Neural progenitor cell (in vitro differentiated cells): ENCODE results near the gene HIGD2A. TPM values are rescaled to one million over a fixed set of nuclear protein-coding genes. Genes with fewer than 3 reads are reported as not detected.

Source experiments
- DNase-seq: peaks from one replicate; pipeline ENCODE4 v3.0.0-alpha.2; 2016; ENCODE audit warnings: low spot score
- H2AFZ ChIP-seq: fragments of 200-600 bp; sonication (generic); replicated peaks from 2 replicates; pipeline ENCODE4 v1.6.1; 2016; ENCODE audit warnings: antibody characterized with exemption
- H3F3A ChIP-seq: fragments of 200-600 bp; sonication (generic); 2 replicates; pipeline ENCODE4 v1.6.1; 2016; ENCODE audit warnings: antibody characterized with exemption, low read depth
- H3K27ac ChIP-seq: fragments of 200-600 bp; sonication (generic); 2 replicates; pipeline ENCODE4 v1.5.1; 2016; ENCODE audit warnings: mild to moderate bottlenecking
- H3K27me3 ChIP-seq: fragments of 200-600 bp; sonication (generic); 2 replicates; pipeline ENCODE4 v1.6.1; 2016; ENCODE audit warnings: mild to moderate bottlenecking, moderate library complexity
- H3K36me3 ChIP-seq: fragments of 200-600 bp; sonication (generic); 2 replicates; pipeline ENCODE4 v1.5.1; 2016
- H3K4me1 ChIP-seq: fragments of 200-600 bp; sonication (generic); 2 replicates; pipeline ENCODE4 v1.6.1; 2016; ENCODE audit warnings: mixed run types
- H3K4me2 ChIP-seq: fragments of 200-600 bp; sonication (generic); 2 replicates; pipeline ENCODE4 v1.6.1; 2016
- H3K4me3 ChIP-seq: fragments of 200-600 bp; sonication (generic); 2 replicates; pipeline ENCODE4 v1.5.1; 2016
- H3K79me2 ChIP-seq: fragments of 200-600 bp; sonication (generic); 2 replicates; pipeline ENCODE4 v1.6.1; 2016; ENCODE audit warnings: low read depth
- H3K9ac ChIP-seq: fragments of 200-600 bp; sonication (generic); 2 replicates; pipeline ENCODE4 v1.6.1; 2016
- H3K9me3 ChIP-seq: fragments of 200-600 bp; sonication (generic); 2 replicates; pipeline ENCODE4 v1.5.1; 2016; ENCODE audit warnings: low read depth
- H4K20me1 ChIP-seq: fragments of 200-600 bp; sonication (generic); 2 replicates; pipeline ENCODE4 v1.6.1; 2016; ENCODE audit warnings: low read depth
- H3K27ac Mint-ChIP-seq: 3 replicates; pipeline ENCODE4 v1.8.0; 2021; ENCODE audit warnings: mixed read lengths
- H3K27me3 Mint-ChIP-seq: 2 replicates; pipeline ENCODE4 v1.8.0; 2022; ENCODE audit warnings: low read depth, mild to moderate bottlenecking, inconsistent platforms, moderate library complexity, mixed read lengths; ENCODE audit not compliant: insufficient read depth
- H3K36me3 Mint-ChIP-seq: 3 replicates; pipeline ENCODE4 v1.8.0; 2021; ENCODE audit warnings: mixed read lengths
- H3K4me1 Mint-ChIP-seq: 3 replicates; pipeline ENCODE4 v1.8.0; 2021; ENCODE audit warnings: mixed read lengths
- H3K4me3 Mint-ChIP-seq: 3 replicates; pipeline ENCODE4 v1.8.0; 2021; ENCODE audit warnings: mild to moderate bottlenecking, moderate library complexity, mixed read lengths
- H3K9me3 Mint-ChIP-seq: 3 replicates; pipeline ENCODE4 v1.8.0; 2020; ENCODE audit warnings: mixed read lengths
- CTCF ChIP-seq: fragments of 200-600 bp; sonication (generic); IDR thresholded peaks from 2 replicates; pipeline ENCODE4 v1.5.1; 2017; ENCODE audit warnings: antibody characterized with exemption, mild to moderate bottlenecking
- EZH2 ChIP-seq: fragments of 200-600 bp; sonication (generic); IDR thresholded peaks from 2 replicates; pipeline ENCODE4 v1.6.1; 2017; ENCODE audit warnings: antibody characterized with exemption, mild to moderate bottlenecking, moderate library complexity
- EZH2phosphoT487 ChIP-seq: fragments of 200-600 bp; sonication (generic); IDR thresholded peaks from 2 replicates; pipeline ENCODE4 v1.6.1; 2017; ENCODE audit warnings: antibody characterized with exemption
- total RNA-seq: library from RNA; depleted of rRNA; stranded (reverse); fragments of >200 nt; gene quantifications from 2 replicates; pipeline ENCODE4 v1.2.3, GENCODE V29; 2015; ENCODE audit warnings: low replicate concordance

HIGD2A gene
- total RNA-seq, 1 donor from 2014 or later, result 40.1 TPM

GRCh38 chr5:176371621-176372539, 16.7 kb upstream of the HIGD2A start:
- Histone ChIP-seq H3K27ac (no peak overlapping the region), H3K4me3 (no peak overlapping the region), H3K4me1 (no peaks in the 10 kb centered on the region), H3K9ac (no peak overlapping the region), H3K36me3 (no peaks in the 10 kb centered on the region), H3K27me3 (peaks cover 7% of the 10 kb centered on the region), H3K9me3 (no peaks in the 10 kb centered on the region), H4K20me1 (peaks cover 7% of the 10 kb centered on the region), H3K4me2 (no peak overlapping the region), H2AFZ (no peak overlapping the region), H3F3A (no peaks in the 10 kb centered on the region), H3K79me2 (no peaks in the 10 kb centered on the region)
- Mint-ChIP-seq H3K4me1 (no peaks in the 10 kb centered on the region), H3K27ac (no peak overlapping the region), H3K27me3 (peaks cover 5% of the 10 kb centered on the region), H3K4me3 (no peak overlapping the region), H3K36me3 (peaks cover 28% of the 10 kb centered on the region), H3K9me3 (no peaks in the 10 kb centered on the region)
- no peak for DNase-seq
- TF ChIP-seq EZH2 (no peak), CTCF (no peak), EZH2phosphoT487 (no peak)

GRCh38 chr5:176373100-176373818, 15.3 kb upstream of the HIGD2A start:
- Mint-ChIP-seq H3K4me3 (no peak overlapping the region), H3K36me3 (peaks cover 17% of the 10 kb centered on the region), H3K27me3 (peaks cover 2% of the 10 kb centered on the region), H3K27ac (no peak overlapping the region), H3K4me1 (no peaks in the 10 kb centered on the region), H3K9me3 (no peaks in the 10 kb centered on the region)
- Histone ChIP-seq H3K4me1 (no peaks in the 10 kb centered on the region), H2AFZ (no peak overlapping the region), H3K4me2 (no peak overlapping the region), H4K20me1 (no peaks in the 10 kb centered on the region), H3K79me2 (no peaks in the 10 kb centered on the region), H3K9me3 (no peaks in the 10 kb centered on the region), H3K36me3 (no peaks in the 10 kb centered on the region), H3K27ac (no peak overlapping the region), H3F3A (no peaks in the 10 kb centered on the region), H3K27me3 (no peaks in the 10 kb centered on the region), H3K4me3 (no peak overlapping the region), H3K9ac (no peak overlapping the region)
- TF ChIP-seq EZH2phosphoT487, result no peak
- no peak for TF ChIP-seq EZH2
- no peak for TF ChIP-seq CTCF
- DNase-seq, result no peak

- no peaks in the 10 kb centered on the region for H3F3A ChIP-seq
- Mint-ChIP-seq H3K9me3 (no peaks in the 10 kb centered on the region), H3K27ac (no peak overlapping the region), H3K36me3 (peaks cover 7% of the 10 kb centered on the region), H3K4me3 (no peak overlapping the region), H3K27me3 (no peaks in the 10 kb centered on the region), H3K4me1 (no peaks in the 10 kb centered on the region)
- no peak for DNase-seq
- H3K79me2 ChIP-seq, result no peaks in the 10 kb centered on the region
- no peaks in the 10 kb centered on the region for H3K27me3 ChIP-seq
- TF ChIP-seq EZH2 (no peak), CTCF (no peak), EZH2phosphoT487 (no peak)
- H3K4me2 ChIP-seq, result no peak overlapping the region
- H2AFZ ChIP-seq, result no peak overlapping the region
- H3K9me3 ChIP-seq, result no peaks in the 10 kb centered on the region
- H3K27ac ChIP-seq, result no peak overlapping the region
- no peaks in the 10 kb centered on the region for H3K4me1 ChIP-seq
- H4K20me1 ChIP-seq, result no peaks in the 10 kb centered on the region
- no peaks in the 10 kb centered on the region for H3K36me3 ChIP-seq
- H3K4me3 ChIP-seq, result no peak overlapping the region
- H3K9ac ChIP-seq, result no peak overlapping the region
Observed at GRCh38 chr5:176379881-176380280, 8.7 kb upstream of the HIGD2A start.
